HK-2 (cell line): Measurements from ENCODE around the gene LSM6.

Source experiments
- DNase-seq: peaks from one replicate; pipeline ENCODE4 v3.0.0-alpha.2; 2018; ENCODE audit not compliant: unreplicated experiment

LSM6 gene

GRCh38 chr4:146186041-146186440, 10.5 kb downstream of the LSM6 start:
- DNase-seq, result no peak

GRCh38 chr4:146186596-146186995, 11.1 kb downstream of the LSM6 start:
- no peak for DNase-seq

GRCh38 chr4:146190456-146190855, 14.9 kb downstream of the LSM6 start:
- no peak for DNase-seq

GRCh38 chr4:146191766-146192458, 16.4 kb downstream of the LSM6 start:
- no peak for DNase-seq

GRCh38 chr4:146193628-146194027, 18.1 kb downstream of the LSM6 start:
- DNase-seq, result no peak

GRCh38 chr4:146194212-146194611, 18.7 kb downstream of the LSM6 start:
- no peak for DNase-seq

- no peak for DNase-seq
Observed at GRCh38 chr4:146202665-146203064, 27.1 kb downstream of the LSM6 start.

- no peak for DNase-seq
Observed at GRCh38 chr4:146207410-146207809, 31.9 kb downstream of the LSM6 start.

- DNase-seq, result no peak
Observed at GRCh38 chr4:146210890-146211289, 35.4 kb downstream of the LSM6 start.

- no peak for DNase-seq
Observed at GRCh38 chr4:146211440-146211839, 35.9 kb downstream of the LSM6 start.

GRCh38 chr4:146212781-146213180, 37.3 kb downstream of the LSM6 start:
- DNase-seq, result no peak

GRCh38 chr4:146214238-146214637, 38.7 kb downstream of the LSM6 start, which contains the start of gene REELD1:
Gene REELD1, plus strand, starts transcription at chr4:146214538. Its CDS starts 2,415 bp downstream, at chr4:146216953.
- DNase-seq, result no peak

GRCh38 chr4:146222313-146222712, 46.8 kb downstream of the LSM6 start:
- peak; percentile 52 for DNase-seq

- DNase-seq, result no peak
Observed at GRCh38 chr4:146224326-146224966, 48.9 kb downstream of the LSM6 start.

GRCh38 chr4:146229406-146229805, 53.9 kb downstream of the LSM6 start:
- no peak for DNase-seq

GRCh38 chr4:146232131-146232722, 56.7 kb downstream of the LSM6 start:
- no peak for DNase-seq

GRCh38 chr4:146235654-146236177, 60.2 kb downstream of the LSM6 start:
- peak; percentile 18 for DNase-seq

- no peak for DNase-seq
Observed at GRCh38 chr4:146236216-146236615, 60.7 kb downstream of the LSM6 start.

GRCh38 chr4:146237092-146237491, 61.6 kb downstream of the LSM6 start:
- DNase-seq, result no peak

GRCh38 chr4:146238107-146238506, 62.6 kb downstream of the LSM6 start:
- DNase-seq, result no peak
